ENCODE data around the gene SNW1.

GRCh38 chr14:77763978-77764377 lies 3.0 kb upstream of the SNW1 start:
- TF ChIP-seq CTCF (IDR thresholded peaks at IDR 0.05; ENCODE audit: low read depth, low read length) (no peak), POLR2A (IDR thresholded peaks at IDR 0.05; ENCODE audit: extremely low read depth, insufficient read length) (no peak)

All from NB4 (cell line).